HG02798 (cell line): ENCODE measurements around the gene PLG.
"Not testable (repeated sequence)": the region's sequence is repeated elsewhere in the genome, so short reads cannot be mapped to it uniquely, and the experiment has no call there.

Experiments
- ATAC-seq: cut with Tn5 transposase; IDR thresholded peaks from one replicate; pipeline ENCODE4 v1.9.1; 2021; ENCODE audit warnings: mild to moderate bottlenecking; ENCODE audit not compliant: unreplicated experiment, poor library complexity

PLG gene

DNA sequence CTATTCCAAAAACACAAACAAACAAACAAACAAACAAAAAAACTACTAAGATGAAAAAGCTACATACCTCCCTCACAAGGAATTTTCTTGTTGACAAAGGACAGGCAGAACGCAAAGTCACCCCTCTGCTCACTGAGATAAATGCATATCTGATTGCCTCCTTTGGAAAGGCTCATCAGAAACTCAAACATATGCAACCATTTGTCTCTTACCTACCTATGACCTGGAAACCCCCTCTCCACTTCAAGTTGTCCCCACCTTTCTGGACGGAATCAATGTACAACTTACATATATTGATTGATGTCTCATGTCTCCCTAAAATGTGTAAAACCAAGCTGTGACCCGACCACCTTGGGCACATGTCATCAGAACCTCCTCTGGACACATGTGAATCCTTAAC, 100.0 kb downstream of the PLG start:
- ATAC-seq: not testable (repeated sequence)
